HCT116 (cell line): ENCODE measurements around the gene GALNT13. TPM values are rescaled to one million over a fixed set of nuclear protein-coding genes. Genes with fewer than 3 reads are reported as not detected.

Experiments used
- ATAC-seq: fragments of 200-7000 bp; cut with Tn5 transposase; 2 replicates; pipeline ENCODE4 v1.9.1; 2020; ENCODE audit warnings: mild to moderate bottlenecking, moderate library complexity
- BruUV-seq: library from RNA; stranded (reverse); fragments of 400-500 nt; replicated peaks from 2 replicates; lab custom pipeline; 2021; lab: Mats Ljungman, UMichigan
- CTCF ChIA-PET: fragments of 300-600 bp; sonication (Branson Sonifier 250); formaldehyde crosslinking; loops from one replicate; lab custom pipeline; 2021; ENCODE audit warnings: antibody characterized with exemption; lab: Charles Lee
- POLR2A ChIA-PET: fragments of 300-600, 350-600 bp; sonication (Branson Sonifier 250); formaldehyde crosslinking; loops from one replicate; lab custom pipeline; 2021; ENCODE audit warnings: antibody characterized with exemption; lab: Charles Lee
- RAD21 ChIA-PET, 2 experiments: fragments of 300-600 bp; sonication (Branson Sonifier 250); formaldehyde crosslinking; loops; one replicate each; lab custom pipeline; 2023; ENCODE audit warnings: low total read pairs in 2 of 2; ENCODE audit not compliant: uncharacterized antibody in 2 of 2, unreplicated experiment in 2 of 2, low non-redundant PET in 1 of 2; lab: Charles Lee
- DNase-seq: peaks from one replicate; pipeline ENCODE4 v3.0.0-alpha.2; 2010; ENCODE audit warnings: low read depth, low spot score
- H2AFZ ChIP-seq: fragments of 200-600 bp; shearing (Covaris generic), sonication (generic); 2 replicates; pipeline ENCODE4 v1.6.1; 2017; ENCODE audit warnings: low read depth, mixed run types, mixed read lengths, antibody characterized with exemption, low read length; ENCODE audit not compliant: poor library complexity, severe bottlenecking
- H3K27ac ChIP-seq: 2 replicates; pipeline ENCODE4 v1.5.1; 2012; ENCODE audit warnings: low read depth, low read length
- H3K27me3 ChIP-seq: fragments of 200-600 bp; sonication (generic); 2 replicates; pipeline ENCODE4 v1.6.1; 2016; ENCODE audit warnings: mixed run types, low read length, mixed read lengths; ENCODE audit not compliant: insufficient read depth
- H3K36me3 ChIP-seq, 2 experiments: fragments of 200-500 bp in 1 of 2; fragments of 200-600 bp in 1 of 2; sonication (Bioruptor generic) in 1 of 2; sonication (generic) in 1 of 2; 2 replicates each; pipeline versions ENCODE4 v1.5.1 to v1.6.1; 2014 to 2016; ENCODE audit warnings: low read length in 2 of 2, inconsistent platforms in 1 of 2, mixed read lengths in 1 of 2, mixed run types in 1 of 2; ENCODE audit not compliant: insufficient read depth in 2 of 2, control insufficient read depth in 1 of 2
- H3K4me1 ChIP-seq, 2 experiments: fragments of 200-600 bp in 1 of 2; sonication (generic) in 1 of 2; 2 replicates each; pipeline versions ENCODE4 v1.5.1 to v1.6.1; 2012 to 2017; ENCODE audit warnings: low read length in 2 of 2, inconsistent platforms in 1 of 2, mild to moderate bottlenecking in 1 of 2, mixed read lengths in 1 of 2, mixed run types in 1 of 2, moderate library complexity in 1 of 2; ENCODE audit not compliant: insufficient read depth in 2 of 2, control insufficient read depth in 1 of 2
- H3K4me2 ChIP-seq: fragments of 200-600 bp; sonication (generic); 2 replicates; pipeline ENCODE4 v1.6.1; 2017; ENCODE audit warnings: mixed run types, low read length, mixed read lengths
- H3K4me3 ChIP-seq, 2 experiments: fragments of 200-600 bp in 1 of 2; sonication (generic) in 1 of 2; replicated peaks in 1 of 2; 2 replicates each; pipeline ENCODE4 v1.5.1; 2011 to 2016; ENCODE audit warnings: low read length in 2 of 2, control low read depth in 1 of 2, low read depth in 1 of 2, mild to moderate bottlenecking in 1 of 2, mixed read lengths in 1 of 2, mixed run types in 1 of 2
- H3K79me2 ChIP-seq: fragments of 200-600 bp; sonication (generic); 2 replicates; pipeline ENCODE4 v1.6.1; 2017; ENCODE audit warnings: mild to moderate bottlenecking, mixed run types, low read length, moderate library complexity, mixed read lengths; ENCODE audit not compliant: insufficient read depth
- H3K9ac ChIP-seq: fragments of 200-600 bp; sonication (generic); 2 replicates; pipeline ENCODE4 v1.6.1; 2016; ENCODE audit warnings: low read length, mixed read lengths
- H3K9me2 ChIP-seq: fragments of 200-600 bp; sonication (generic), shearing (Covaris generic); 2 replicates; pipeline ENCODE4 v1.6.1; 2017; ENCODE audit warnings: mixed run types, mild to moderate bottlenecking, moderate library complexity; ENCODE audit not compliant: insufficient read depth
- H3K9me3 ChIP-seq, 2 experiments: fragments of 200-500 bp in 1 of 2; fragments of 200-600 bp in 1 of 2; sonication (Bioruptor generic) in 1 of 2; sonication (generic) in 1 of 2; 2 replicates each; pipeline ENCODE4 v1.6.1; 2014 to 2017; ENCODE audit warnings: low read length in 2 of 2, mixed read lengths in 2 of 2, inconsistent platforms in 1 of 2, low read depth in 1 of 2, mild to moderate bottlenecking in 1 of 2, mixed run types in 1 of 2, moderate library complexity in 1 of 2; ENCODE audit not compliant: control insufficient read depth in 1 of 2, insufficient read depth in 1 of 2
- H4K20me1 ChIP-seq: fragments of 200-600 bp; sonication (generic), shearing (Covaris generic); 2 replicates; pipeline ENCODE4 v1.6.1; 2017; ENCODE audit warnings: mixed run types, mild to moderate bottlenecking, moderate library complexity; ENCODE audit not compliant: insufficient read depth
- ATF3 ChIP-seq: IDR thresholded peaks from 2 replicates; pipeline ENCODE4 v1.6.1; 2012
- EZH2 ChIP-seq: fragments of 200-600 bp; sonication (generic); IDR thresholded peaks from 2 replicates; pipeline ENCODE4 v1.6.1; 2017; ENCODE audit warnings: antibody characterized with exemption, mixed run types
- FOSL1 ChIP-seq: IDR thresholded peaks from 2 replicates; pipeline ENCODE4 v1.6.1; 2012; ENCODE audit warnings: low read depth
- JUND ChIP-seq: IDR thresholded peaks from 2 replicates; pipeline ENCODE4 v1.6.1; 2012
- MAX ChIP-seq: IDR thresholded peaks from 2 replicates; pipeline ENCODE4 v1.6.1; 2012
- REST ChIP-seq: IDR thresholded peaks from 2 replicates; pipeline ENCODE4 v1.6.1; 2012; ENCODE audit warnings: low read depth
- SP1 ChIP-seq: IDR thresholded peaks from 2 replicates; pipeline ENCODE4 v1.6.1; 2012; ENCODE audit warnings: low read depth
- SRF ChIP-seq: IDR thresholded peaks from 2 replicates; pipeline ENCODE4 v1.6.1; 2012; ENCODE audit warnings: low read depth
- TCF7L2 ChIP-seq: IDR thresholded peaks from 2 replicates; pipeline ENCODE4 v1.7.0; 2011; ENCODE audit warnings: borderline replicate concordance, inconsistent platforms; ENCODE audit not compliant: insufficient read depth, insufficient read length; ENCODE audit errors: extremely low read depth
- ZNF274 ChIP-seq: fragments of 200-500 bp; sonication (Bioruptor generic); IDR thresholded peaks from 2 replicates; pipeline ENCODE4 v1.6.1; 2014; ENCODE audit warnings: mild to moderate bottlenecking, low read depth, low read length, inconsistent platforms
- intact Hi-C: fragments of 100-400 bp; cut with micrococcal nuclease; formaldehyde crosslinking; loops from 2 replicates; pipeline ENCODE4 v1.10.0; 2022
- total RNA-seq: library from RNA; stranded (reverse); gene quantifications from one replicate; pipeline ENCODE4 v1.2.1, GENCODE V29; 2021; ENCODE audit not compliant: unreplicated experiment
- TF ChIP-seq, protein P1 (sequence below): IDR thresholded peaks from 2 replicates; pipeline ENCODE4 v1.6.1; 2011; ENCODE audit warnings: mild to moderate bottlenecking, low read length, moderate library complexity; ENCODE audit not compliant: insufficient replicate concordance; ENCODE audit errors: extremely low read depth

GALNT13 gene
- total RNA-seq, 1 experiment from 2014 or later, result 0.44 TPM

GRCh38 chr2:154046493-154046892 lies 174.8 kb downstream of the GALNT13 start:
- RAD21 ChIA-PET, result no interaction called here
- H3K9ac ChIP-seq, result no peak overlapping the region
- ATAC-seq, result no peak
- DNase-seq, result no peak
- TF ChIP-seq JUND (no peak), ATF3 (no peak), SP1 (no peak), ZNF274 (no peak)
- TF ChIP-seq, all 23 proteins: peak for 0
- H4K20me1 ChIP-seq, result no peaks in the 10 kb centered on the region
- BruUV-seq, result no TSS peak
- H3K9me2 ChIP-seq, result no peaks in the 10 kb centered on the region
- no peaks in the 10 kb centered on the region for H3K4me1 ChIP-seq
- H3K27me3 ChIP-seq, result no peaks in the 10 kb centered on the region
- CTCF ChIA-PET, result no interaction called here
- H3K9me3 ChIP-seq, result no peaks in the 10 kb centered on the region
- H3K4me3 ChIP-seq, result no peak overlapping the region
- intact Hi-C loops, result no loop called here
- POLR2A ChIA-PET, result no interaction called here
- H3K27ac ChIP-seq, result no peak overlapping the region
- no peaks in the 10 kb centered on the region for H3K79me2 ChIP-seq
- no peak overlapping the region for H3K4me2 ChIP-seq
- H3K36me3 ChIP-seq, result no peaks in the 10 kb centered on the region
- no peak overlapping the region for H2AFZ ChIP-seq

DNA sequence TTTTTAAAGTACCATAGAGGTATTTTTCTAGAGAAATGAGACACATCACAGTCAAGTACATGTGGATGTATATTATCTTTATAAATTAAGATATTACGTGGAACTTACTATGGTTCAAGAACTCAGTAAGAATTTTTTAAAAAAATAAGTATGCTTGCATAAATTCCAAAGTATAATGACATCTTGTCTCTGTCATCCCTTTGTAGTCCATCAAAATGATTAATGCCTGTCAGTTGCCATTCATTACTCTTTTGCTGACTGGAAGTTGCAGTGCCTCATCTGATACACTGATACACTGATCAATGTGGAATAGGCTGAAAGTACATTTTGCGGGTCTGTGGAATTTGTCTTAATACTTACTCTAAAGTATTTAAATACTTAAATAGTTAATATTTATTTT lies 177.2 kb downstream of the GALNT13 start:
- Histone ChIP-seq H3K27me3 (no peaks in the 10 kb centered on the region), H3K4me2 (no peak overlapping the region), H3K36me3 (no peaks in the 10 kb centered on the region), H4K20me1 (no peaks in the 10 kb centered on the region), H3K27ac (no peak overlapping the region), H3K9me3 (no peaks in the 10 kb centered on the region), H3K4me1 (no peaks in the 10 kb centered on the region), H3K9me2 (no peaks in the 10 kb centered on the region), H3K79me2 (no peaks in the 10 kb centered on the region), H3K9ac (no peak overlapping the region), H2AFZ (no peak overlapping the region), H3K4me3 (no peak overlapping the region)
- ATAC-seq, result no peak
- intact Hi-C loops, result no loop called here
- no peak for DNase-seq
- BruUV-seq, result no TSS peak
- ChIA-PET POLR2A (no interaction called here), CTCF (no interaction called here), RAD21 (no interaction called here)
- TF ChIP-seq REST (no peak), EZH2 (no peak), TCF7L2 (no peak), ATF3 (no peak), JUND (no peak), MAX (no peak), SRF (no peak), FOSL1 (no peak)
- TF ChIP-seq, protein P1, sequence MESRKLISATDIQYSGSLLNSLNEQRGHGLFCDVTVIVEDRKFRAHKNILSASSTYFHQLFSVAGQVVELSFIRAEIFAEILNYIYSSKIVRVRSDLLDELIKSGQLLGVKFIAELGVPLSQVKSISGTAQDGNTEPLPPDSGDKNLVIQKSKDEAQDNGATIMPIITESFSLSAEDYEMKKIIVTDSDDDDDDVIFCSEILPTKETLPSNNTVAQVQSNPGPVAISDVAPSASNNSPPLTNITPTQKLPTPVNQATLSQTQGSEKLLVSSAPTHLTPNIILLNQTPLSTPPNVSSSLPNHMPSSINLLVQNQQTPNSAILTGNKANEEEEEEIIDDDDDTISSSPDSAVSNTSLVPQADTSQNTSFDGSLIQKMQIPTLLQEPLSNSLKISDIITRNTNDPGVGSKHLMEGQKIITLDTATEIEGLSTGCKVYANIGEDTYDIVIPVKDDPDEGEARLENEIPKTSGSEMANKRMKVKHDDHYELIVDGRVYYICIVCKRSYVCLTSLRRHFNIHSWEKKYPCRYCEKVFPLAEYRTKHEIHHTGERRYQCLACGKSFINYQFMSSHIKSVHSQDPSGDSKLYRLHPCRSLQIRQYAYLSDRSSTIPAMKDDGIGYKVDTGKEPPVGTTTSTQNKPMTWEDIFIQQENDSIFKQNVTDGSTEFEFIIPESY, result no peak
